ENCODE measurements around the gene HEXB.

Gene HEXB

DNA sequence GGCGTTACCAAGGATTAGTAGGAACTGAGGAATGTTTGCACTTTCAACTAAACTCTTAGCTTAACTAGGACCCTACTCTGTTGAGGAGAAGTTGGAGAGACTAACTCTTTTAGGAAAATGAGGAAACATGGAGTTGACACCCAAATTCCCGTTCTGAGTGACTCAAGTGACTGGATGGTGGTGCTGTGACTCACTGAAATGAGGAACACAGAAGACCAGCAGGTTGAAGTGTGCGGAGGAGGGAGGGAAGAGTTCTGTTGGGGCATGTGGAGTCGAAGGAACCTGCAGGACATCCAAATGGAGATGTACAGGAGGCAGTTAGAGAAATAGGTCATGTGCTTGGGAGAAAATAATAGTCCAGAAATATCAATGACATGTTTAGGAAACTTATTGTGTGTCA lies 8.2 kb downstream of the HEXB start:
- Histone ChIP-seq H3K4me3 (ENCODE audit: low read depth in 1 of 2, low read length in 2 of 2) (no peak overlapping the region), H3K9ac (ENCODE audit: low read depth, low read length) (no peak overlapping the region), H3K4me2 (ENCODE audit: insufficient read depth, low read length) (no peak overlapping the region), H3K79me2 (ENCODE audit: insufficient read depth, low read length) (no peaks in the 10 kb centered on the region), H3K36me3 (ENCODE audit: insufficient read depth, low read length) (peaks cover 60% of the 10 kb centered on the region), H2AFZ (ENCODE audit: low read depth, low read length) (no peak overlapping the region), H3K9me3 (ENCODE audit: insufficient read depth, low read length, severe bottlenecking) (no peaks in the 10 kb centered on the region), H3K4me1 (ENCODE audit: insufficient read depth, low read length) (0 out of 2 replicates have a peak, but pooled peaks cover 2% of the 10 kb centered on the region), H3K27me3 (ENCODE audit: insufficient read depth, low read length, poor library complexity) (no peaks in the 10 kb centered on the region), H4K20me1 (ENCODE audit: insufficient read depth, low read length) (no peaks in the 10 kb centered on the region), H3K27ac (ENCODE audit: low read length) (no peak overlapping the region)
- DNase-seq, result no peak
- no peak for ATAC-seq (ENCODE audit: insufficient read depth, low read depth)
- TF ChIP-seq, protein P1, sequence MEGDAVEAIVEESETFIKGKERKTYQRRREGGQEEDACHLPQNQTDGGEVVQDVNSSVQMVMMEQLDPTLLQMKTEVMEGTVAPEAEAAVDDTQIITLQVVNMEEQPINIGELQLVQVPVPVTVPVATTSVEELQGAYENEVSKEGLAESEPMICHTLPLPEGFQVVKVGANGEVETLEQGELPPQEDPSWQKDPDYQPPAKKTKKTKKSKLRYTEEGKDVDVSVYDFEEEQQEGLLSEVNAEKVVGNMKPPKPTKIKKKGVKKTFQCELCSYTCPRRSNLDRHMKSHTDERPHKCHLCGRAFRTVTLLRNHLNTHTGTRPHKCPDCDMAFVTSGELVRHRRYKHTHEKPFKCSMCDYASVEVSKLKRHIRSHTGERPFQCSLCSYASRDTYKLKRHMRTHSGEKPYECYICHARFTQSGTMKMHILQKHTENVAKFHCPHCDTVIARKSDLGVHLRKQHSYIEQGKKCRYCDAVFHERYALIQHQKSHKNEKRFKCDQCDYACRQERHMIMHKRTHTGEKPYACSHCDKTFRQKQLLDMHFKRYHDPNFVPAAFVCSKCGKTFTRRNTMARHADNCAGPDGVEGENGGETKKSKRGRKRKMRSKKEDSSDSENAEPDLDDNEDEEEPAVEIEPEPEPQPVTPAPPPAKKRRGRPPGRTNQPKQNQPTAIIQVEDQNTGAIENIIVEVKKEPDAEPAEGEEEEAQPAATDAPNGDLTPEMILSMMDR (IDR thresholded peaks at IDR 0.05; ENCODE audit: borderline replicate concordance, extremely low read depth, low read length, poor library complexity, severe bottlenecking), result no peak
- no peak for TF ChIP-seq EZH2 (IDR thresholded peaks at IDR 0.05; ENCODE audit: borderline replicate concordance, low read depth, low read length, severe bottlenecking)

DNA sequence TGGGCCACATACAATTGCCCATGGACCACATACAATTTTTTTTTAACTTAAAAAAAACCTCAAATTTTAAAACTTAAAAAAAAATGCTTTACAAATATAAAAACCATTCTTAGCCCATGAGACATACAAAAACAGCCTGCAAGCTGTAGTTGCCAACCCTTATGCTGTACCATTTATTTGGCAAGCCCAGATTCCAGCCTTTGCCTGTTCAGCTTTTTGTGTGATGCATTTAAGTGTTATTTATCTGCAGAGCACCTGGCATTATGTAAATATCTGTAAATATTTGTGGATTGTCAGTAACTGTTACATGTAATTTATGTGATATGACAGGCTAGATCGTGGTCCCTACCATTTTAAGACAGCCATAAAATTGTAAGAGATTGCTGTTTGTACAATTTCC lies 32.6 kb downstream of the HEXB start:
- no peaks in the 10 kb centered on the region for H3K4me1 ChIP-seq (ENCODE audit: insufficient read depth, low read length)
- no peak overlapping the region for H3K9ac ChIP-seq (ENCODE audit: low read depth, low read length)
- no peak overlapping the region for H3K4me3 ChIP-seq (ENCODE audit: low read depth in 1 of 2, low read length in 2 of 2)
- DNase-seq (no peak), ATAC-seq (ENCODE audit: insufficient read depth, low read depth) (no peak)
- H4K20me1 ChIP-seq (ENCODE audit: insufficient read depth, low read length), result no peaks in the 10 kb centered on the region
- TF ChIP-seq, protein P1 (IDR thresholded peaks at IDR 0.05; ENCODE audit: borderline replicate concordance, extremely low read depth, low read length, poor library complexity, severe bottlenecking), result no peak
- no peak for TF ChIP-seq EZH2 (IDR thresholded peaks at IDR 0.05; ENCODE audit: borderline replicate concordance, low read depth, low read length, severe bottlenecking)
- no peak overlapping the region for H3K27ac ChIP-seq (ENCODE audit: low read length)
- H3K4me2 ChIP-seq (ENCODE audit: insufficient read depth, low read length), result no peak overlapping the region
- H3K27me3 ChIP-seq (ENCODE audit: insufficient read depth, low read length, poor library complexity), result no peaks in the 10 kb centered on the region
- H3K9me3 ChIP-seq (ENCODE audit: insufficient read depth, low read length, severe bottlenecking), result no peaks in the 10 kb centered on the region
- H3K36me3 ChIP-seq (ENCODE audit: insufficient read depth, low read length), result peaks cover 66% of the 10 kb centered on the region
- no peaks in the 10 kb centered on the region for H3K79me2 ChIP-seq (ENCODE audit: insufficient read depth, low read length)
- H2AFZ ChIP-seq (ENCODE audit: low read depth, low read length), result no peak overlapping the region

DNA sequence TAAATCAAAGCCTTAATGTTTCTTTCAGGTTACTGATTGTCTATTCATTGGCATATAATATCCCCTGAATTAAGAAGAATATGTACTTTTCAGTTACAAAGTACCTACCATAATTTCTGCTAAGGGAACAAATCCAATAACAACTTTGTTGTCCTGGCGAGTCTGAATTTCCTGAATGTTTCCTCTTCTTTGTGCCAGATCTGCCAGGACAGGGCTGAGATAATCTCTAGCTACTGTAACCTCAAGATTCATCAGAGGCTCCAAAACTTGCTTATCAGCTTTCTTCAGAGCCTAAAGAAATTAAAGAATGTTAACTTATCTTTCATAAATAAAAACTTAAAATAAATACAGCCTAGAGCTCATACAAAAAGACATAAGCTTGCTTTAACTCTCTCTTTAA lies 37.2 kb downstream of the HEXB start:
- no peak overlapping the region for H3K4me3 ChIP-seq (ENCODE audit: low read depth in 1 of 2, low read length in 2 of 2)
- H3K9ac ChIP-seq (ENCODE audit: low read depth, low read length), result no peak overlapping the region
- no peaks in the 10 kb centered on the region for H3K79me2 ChIP-seq (ENCODE audit: insufficient read depth, low read length)
- DNase-seq (no peak), ATAC-seq (ENCODE audit: insufficient read depth, low read depth) (no peak)
- H3K27me3 ChIP-seq (ENCODE audit: insufficient read depth, low read length, poor library complexity), result no peaks in the 10 kb centered on the region
- no peak overlapping the region for H3K4me2 ChIP-seq (ENCODE audit: insufficient read depth, low read length)
- peaks cover 86% of the 10 kb centered on the region for H3K36me3 ChIP-seq (ENCODE audit: insufficient read depth, low read length)
- no peaks in the 10 kb centered on the region for H3K4me1 ChIP-seq (ENCODE audit: insufficient read depth, low read length)
- no peaks in the 10 kb centered on the region for H4K20me1 ChIP-seq (ENCODE audit: insufficient read depth, low read length)
- H2AFZ ChIP-seq (ENCODE audit: low read depth, low read length), result no peak overlapping the region
- H3K27ac ChIP-seq (ENCODE audit: low read length), result no peak overlapping the region
- no peak for TF ChIP-seq EZH2 (IDR thresholded peaks at IDR 0.05; ENCODE audit: borderline replicate concordance, low read depth, low read length, severe bottlenecking)
- TF ChIP-seq, protein P1 (IDR thresholded peaks at IDR 0.05; ENCODE audit: borderline replicate concordance, extremely low read depth, low read length, poor library complexity, severe bottlenecking), result no peak
- H3K9me3 ChIP-seq (ENCODE audit: insufficient read depth, low read length, severe bottlenecking), result no peaks in the 10 kb centered on the region

DNA sequence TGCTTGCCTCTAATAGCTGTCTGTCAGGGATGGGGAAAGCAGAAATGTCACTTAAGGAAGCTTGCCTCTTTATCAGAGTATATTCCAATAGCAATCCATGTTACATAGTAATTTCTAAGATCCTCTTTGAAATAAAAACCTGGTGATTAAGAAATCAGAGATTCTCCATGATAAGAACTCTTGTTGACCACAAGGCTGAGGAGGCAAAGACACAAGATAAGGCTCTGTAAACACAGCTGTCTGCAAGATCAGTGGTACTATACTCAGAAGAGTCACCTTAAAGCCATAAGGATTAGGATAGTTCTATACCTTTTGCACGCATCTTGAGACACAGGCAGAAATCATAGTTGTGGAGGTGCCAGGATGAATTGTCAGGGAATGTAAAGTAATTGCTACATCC lies 40.3 kb downstream of the HEXB start:
- H4K20me1 ChIP-seq (ENCODE audit: insufficient read depth, low read length), result no peaks in the 10 kb centered on the region

More for the DNA sequence above, 40.3 kb downstream of the HEXB start:
- DNase-seq (no peak), ATAC-seq (ENCODE audit: insufficient read depth, low read depth) (no peak)
- Histone ChIP-seq H3K79me2 (ENCODE audit: insufficient read depth, low read length) (no peaks in the 10 kb centered on the region), H3K36me3 (ENCODE audit: insufficient read depth, low read length) (peaks cover 74% of the 10 kb centered on the region), H2AFZ (ENCODE audit: low read depth, low read length) (no peak overlapping the region), H3K27ac (ENCODE audit: low read length) (no peak overlapping the region), H3K9me3 (ENCODE audit: insufficient read depth, low read length, severe bottlenecking) (no peaks in the 10 kb centered on the region), H3K27me3 (ENCODE audit: insufficient read depth, low read length, poor library complexity) (no peaks in the 10 kb centered on the region), H3K4me3 (ENCODE audit: low read depth in 1 of 2, low read length in 2 of 2) (no peak overlapping the region), H3K4me1 (ENCODE audit: insufficient read depth, low read length) (no peaks in the 10 kb centered on the region), H3K9ac (ENCODE audit: low read depth, low read length) (no peak overlapping the region), H3K4me2 (ENCODE audit: insufficient read depth, low read length) (no peak overlapping the region)
- TF ChIP-seq, protein P1 (IDR thresholded peaks at IDR 0.05; ENCODE audit: borderline replicate concordance, extremely low read depth, low read length, poor library complexity, severe bottlenecking), result no peak
- no peak for TF ChIP-seq EZH2 (IDR thresholded peaks at IDR 0.05; ENCODE audit: borderline replicate concordance, low read depth, low read length, severe bottlenecking)

All from DND-41 (cell line).